Midbrain (tissue), 1 donor: ENCODE data around the gene DDIT4.
A peak's percentile ranks its signal among the peaks of the same experiment; 100 is the strongest.
"Not testable (repeated sequence)": the region's sequence is repeated elsewhere in the genome, so short reads cannot be mapped to it uniquely, and the experiment has no call there.

Experiments used
- DNase-seq: peaks from one replicate; lab custom pipeline; 2025; lab: John Stamatoyannopoulos, UW

The DDIT4 gene

DNA sequence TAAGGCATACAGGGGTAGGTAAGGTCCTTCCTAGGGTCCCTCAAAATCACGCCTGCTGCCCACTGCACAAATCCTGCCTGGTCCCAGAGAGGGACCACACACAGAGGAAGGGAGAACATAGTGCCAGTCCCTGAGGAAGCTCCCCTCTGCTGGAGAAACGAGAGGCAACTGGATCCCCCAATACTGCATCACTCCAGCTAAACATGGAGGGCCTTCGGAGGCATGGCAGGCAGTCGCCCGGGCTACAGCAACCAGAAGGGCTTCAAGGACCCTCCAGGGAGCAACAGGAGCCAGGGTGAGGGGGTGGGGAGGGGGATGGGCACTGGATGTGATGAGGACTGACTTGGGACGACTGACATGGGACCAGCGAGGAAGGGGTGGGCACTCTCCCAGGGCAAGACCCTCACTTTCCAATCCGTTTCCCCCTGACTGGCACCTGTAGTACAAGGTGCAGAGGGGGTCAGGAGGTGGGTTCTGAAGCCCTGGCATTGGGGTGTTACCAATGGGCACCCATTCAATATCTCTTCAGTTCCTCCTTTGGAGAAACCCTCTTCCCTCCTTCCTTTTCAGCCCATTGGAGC is 21.7 kb downstream of the DDIT4 start:
- DNase-seq, result no peak

DNA sequence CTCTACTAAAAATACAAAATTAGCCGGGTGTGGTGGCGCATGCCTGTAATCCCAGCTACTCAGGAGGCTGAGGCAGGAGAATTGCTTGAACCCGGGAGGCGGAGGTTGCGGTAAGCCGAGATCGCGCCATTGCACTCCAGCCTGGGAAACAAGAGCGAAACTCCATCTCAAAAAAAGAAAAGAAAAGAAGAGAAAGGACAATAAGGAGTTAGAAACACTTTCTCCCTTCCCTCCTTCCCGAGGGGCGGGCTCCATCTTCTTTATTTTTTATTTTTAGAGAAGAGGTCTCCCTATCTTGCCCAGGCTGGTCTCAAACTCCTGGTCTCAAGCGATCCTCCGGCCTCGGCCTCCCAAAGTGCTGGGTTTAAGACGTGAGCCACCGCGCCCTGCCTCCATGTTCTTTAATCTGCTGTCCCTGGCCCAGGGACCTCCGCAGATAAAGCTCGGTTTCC is 23.1 kb downstream of the DDIT4 start:
- DNase-seq, result not testable (repeated sequence)

- DNase-seq, result peak; percentile 53
Measured at GRCh38 chr10:72297281-72297804, 23.6 kb downstream of the DDIT4 start.

DNA sequence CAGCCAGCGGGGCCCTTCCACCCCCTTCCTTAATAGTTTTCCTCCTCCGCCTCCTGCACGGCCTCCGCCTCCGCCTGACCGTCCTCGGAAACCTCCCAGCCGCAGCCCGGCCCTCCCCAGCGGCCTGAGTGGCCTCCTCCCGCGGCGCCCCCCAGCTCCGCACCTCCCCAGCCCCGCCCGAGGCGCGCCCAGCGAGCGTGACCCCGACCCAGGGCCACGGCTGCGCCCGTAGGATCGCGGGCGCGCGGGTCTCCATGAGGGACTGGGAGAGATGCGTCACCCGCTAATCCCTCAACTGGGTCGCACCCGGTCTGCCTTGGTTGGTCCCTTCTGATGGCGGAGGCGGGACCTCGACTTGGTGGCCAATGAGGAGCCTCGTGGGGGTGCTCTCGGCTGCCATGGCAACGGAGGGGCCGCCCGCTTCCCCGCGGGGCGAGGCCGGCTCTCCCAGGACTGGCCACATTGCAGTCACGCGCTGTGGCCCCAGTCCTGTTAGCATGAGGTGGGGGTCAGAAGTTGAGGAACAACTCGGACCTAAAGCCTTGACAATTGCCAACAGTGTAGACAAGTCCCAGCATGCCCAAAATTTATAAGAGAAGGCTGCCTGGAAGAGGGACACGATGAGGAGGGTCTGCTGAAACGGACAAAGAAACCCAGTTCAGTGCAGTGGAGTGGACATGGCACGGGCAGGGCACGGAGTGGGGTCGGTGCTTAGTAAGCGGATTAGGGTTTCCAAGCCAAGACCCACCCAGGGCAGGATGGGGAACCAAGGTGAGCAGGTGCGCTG is 24.3 kb downstream of the DDIT4 start:
- peak; percentile 96 for DNase-seq

DNA sequence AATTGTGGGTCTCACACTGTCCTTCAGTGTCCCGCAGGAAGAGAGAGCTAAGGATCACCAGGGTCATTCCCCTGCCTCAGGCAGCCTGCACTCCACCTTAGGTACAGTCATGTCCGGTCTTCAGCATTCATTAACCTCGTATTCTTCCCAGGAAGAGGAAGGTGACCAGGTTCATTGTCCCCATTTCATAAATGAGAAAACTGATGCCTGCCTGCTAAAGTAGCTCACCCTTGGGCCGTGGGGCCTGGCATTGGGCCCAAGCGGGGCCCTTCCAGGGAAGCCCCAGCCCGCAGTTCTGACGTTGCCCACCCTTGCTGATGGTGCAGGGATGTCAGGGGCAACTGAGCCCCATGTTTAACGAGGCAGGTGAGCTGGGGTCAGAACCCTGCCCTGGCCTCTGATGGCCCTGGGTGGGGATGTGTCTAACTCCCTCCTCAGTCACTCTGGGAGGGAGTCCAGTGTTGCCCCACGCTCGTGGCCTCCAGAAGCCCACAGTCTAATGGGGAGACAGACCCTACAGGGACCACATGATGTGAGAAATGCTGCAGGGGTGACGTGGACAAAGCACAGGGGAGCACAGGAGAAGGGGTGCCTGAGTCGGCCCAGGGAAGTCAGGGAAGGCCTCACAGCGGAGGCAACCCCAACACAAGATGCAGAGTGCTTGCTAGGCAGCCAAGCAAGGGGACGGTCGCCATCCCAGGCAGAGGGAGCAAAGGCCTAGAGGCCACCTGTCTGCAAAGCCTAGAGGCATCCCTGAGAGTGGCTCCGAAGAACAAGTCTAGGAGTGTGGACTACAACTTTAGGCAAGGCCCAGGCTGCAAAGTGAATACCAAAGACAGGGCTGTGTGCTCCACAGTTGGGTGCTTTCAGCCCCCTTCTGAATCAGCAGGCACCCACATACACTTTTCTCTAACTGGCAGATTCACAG is 25.1 kb downstream of the DDIT4 start:
- no peak for DNase-seq

DNA sequence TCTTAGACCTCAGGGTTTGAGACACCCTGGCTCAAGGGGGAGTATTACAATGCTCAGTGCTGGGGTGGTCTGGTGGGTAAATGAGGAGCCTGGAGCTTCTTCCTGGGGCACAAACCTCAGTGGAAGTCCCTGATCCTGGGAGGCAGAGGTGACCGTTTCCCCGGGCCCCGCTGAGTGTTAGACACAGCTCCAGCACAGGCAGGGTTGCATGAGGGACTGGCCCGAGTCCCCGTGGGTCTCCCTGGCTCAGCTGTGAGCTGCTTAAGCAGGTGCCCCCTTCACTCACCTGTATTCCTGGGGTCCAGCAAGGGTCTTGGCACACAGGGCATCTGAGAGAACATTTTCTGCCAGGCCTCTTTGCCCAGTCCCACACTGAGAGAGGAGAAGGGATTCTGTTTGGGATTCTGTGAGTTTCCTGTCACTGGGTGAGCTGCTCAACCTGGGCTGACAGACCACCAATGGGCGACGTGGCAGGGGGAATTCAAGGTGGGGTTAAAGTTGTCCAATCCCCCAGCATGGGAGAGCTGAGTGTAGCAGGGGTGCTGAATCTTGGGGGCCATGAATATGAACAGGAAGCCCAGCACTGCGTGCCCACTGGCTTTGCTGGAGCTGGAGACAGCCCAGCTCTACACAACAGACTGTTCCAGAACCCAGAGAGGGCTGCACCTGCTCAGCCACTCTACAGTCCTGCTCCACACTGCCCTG is 29.9 kb downstream of the DDIT4 start:
- DNase-seq, result no peak

- no peak for DNase-seq
Measured at GRCh38 chr10:72306215-72306760, 32.6 kb downstream of the DDIT4 start.

DNA sequence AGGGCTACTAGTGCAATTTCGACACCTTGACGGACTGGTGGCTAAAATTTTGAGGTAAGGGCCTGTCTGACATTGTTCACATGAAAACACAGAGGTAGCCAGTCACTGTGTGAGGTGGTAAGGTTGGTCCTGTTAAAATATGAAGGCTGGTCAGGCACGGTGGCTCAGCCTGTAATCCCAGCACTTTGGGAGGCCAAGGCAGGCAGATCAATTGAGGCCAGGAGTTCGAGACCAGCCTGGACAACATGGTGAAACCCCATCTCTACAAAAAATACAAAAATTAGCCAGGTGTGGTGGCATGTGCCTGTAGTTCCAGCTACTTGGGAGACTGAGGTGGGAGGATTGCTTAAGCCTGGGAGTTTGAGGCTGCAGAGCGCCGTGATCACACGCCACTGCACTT is 34.0 kb downstream of the DDIT4 start:
- not testable (repeated sequence) for DNase-seq

GRCh38 chr10:72308320-72308987 is 34.7 kb downstream of the DDIT4 start:
- DNase-seq, result no peak

DNA sequence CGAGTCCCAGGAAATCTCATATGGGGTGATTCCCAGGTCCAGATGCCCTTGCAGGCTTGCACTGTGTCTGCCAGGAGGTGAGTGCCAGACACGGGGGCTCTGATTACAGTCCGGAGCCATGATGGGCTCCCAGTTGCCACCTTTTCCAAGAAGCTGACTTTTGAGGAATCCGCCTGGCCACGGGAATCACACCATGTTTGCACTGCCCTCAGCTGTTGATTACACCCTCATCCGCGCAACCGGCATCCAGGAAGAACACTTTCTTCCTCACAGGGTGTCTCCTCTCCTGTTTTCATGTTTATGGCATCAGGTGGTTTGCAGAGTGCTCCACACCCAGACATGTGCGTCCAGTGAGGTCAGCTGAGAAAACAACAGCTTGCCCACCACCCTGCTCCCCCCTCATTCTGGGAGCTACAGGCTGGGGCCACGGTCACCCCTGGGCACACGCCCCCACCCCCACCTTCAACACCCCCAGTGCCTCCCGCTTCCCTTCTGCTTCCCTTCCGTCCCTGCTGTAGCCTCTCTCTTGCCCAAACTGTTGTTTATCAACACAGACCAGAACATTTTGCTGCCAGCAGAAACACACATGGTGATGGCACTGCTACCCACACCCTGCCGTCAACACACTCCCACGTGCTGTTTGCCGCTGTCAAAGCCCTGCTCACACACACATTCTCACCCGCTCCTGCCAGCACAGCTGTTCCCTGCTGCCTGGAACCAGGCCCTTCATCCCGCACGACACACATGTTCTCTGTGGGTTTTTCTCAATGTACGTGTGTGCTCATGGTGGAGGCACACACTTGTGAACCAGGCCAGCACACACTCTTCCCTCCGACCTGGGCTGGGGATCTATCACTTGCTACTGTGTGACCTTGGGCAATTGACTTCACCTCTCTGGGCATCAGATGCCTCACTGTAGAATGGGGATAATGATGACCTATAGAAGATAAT is 35.8 kb downstream of the DDIT4 start:
- DNase-seq, result peak; percentile 52

DNA sequence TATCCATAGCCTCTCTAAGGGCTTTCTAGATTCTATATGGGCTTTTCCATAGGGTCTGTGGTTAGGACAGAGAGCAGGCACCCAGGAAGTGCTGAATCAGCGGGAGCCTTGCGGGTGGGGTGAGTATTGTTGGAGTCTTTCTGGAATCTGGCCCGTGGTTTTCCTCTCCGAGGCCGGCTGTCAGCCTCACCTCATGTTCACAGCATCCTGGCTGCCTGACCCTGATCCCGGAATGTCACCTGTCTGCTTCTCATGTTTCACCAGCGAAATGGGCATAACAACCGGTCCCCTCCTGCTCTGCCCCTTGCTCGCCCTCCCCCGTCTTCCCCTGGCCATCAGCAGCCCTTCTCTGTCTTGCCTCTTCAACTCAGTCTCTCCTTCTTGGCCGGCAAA is 36.5 kb downstream of the DDIT4 start:
- no peak for DNase-seq

DNA sequence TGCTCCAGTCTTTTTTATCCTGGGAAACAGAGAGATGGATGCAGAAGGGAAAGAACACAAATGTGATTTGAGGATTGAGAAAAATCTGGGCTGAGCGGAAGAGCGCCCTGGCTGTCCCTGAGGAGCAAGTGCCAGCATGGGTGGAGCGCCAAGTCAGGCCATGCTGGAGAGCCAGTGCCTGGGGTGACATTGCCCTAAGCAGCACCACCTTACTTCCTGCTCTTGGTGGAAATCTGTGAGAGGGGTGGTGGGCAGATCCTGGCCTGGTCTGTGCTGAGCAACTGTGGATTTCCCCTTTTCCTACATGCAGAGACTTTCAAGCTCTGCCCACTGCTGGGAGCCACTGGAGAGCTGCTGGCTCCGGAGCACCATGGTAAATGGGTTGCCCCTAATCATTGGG is 36.9 kb downstream of the DDIT4 start:
- no peak for DNase-seq

GRCh38 chr10:72311667-72312066 is 37.9 kb downstream of the DDIT4 start:
- no peak for DNase-seq

GRCh38 chr10:72312865-72313391 is 39.2 kb downstream of the DDIT4 start:
- DNase-seq, result no peak

- no peak for DNase-seq
Measured at GRCh38 chr10:72314263-72314662, 40.5 kb downstream of the DDIT4 start.

DNA sequence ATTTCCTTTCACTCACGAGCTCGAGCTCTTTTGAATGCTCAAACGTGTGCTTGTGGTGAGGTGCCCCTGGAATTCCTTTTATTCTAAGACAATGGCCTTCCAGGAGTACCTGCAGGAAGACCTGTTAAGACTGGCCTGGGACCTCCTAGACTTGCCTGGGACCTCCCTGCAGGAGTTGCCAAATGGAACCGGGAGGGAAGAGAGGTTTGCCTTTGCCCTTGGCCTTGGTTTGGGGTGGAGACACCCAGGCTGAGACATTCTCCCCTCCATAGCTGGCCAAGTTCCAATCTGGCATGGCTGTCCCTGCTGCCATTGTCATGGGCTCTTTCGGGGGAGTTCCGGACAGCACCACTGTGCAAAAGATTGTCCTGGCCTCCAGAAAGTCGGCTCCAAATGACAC is 41.3 kb downstream of the DDIT4 start:
- no peak for DNase-seq

GRCh38 chr10:72315611-72316385 is 42.1 kb downstream of the DDIT4 start:
- no peak for DNase-seq

- no peak for DNase-seq
Measured at GRCh38 chr10:72316386-72316700, 42.6 kb downstream of the DDIT4 start.
